HCT116 (cell line): ENCODE measurements around the gene MED9. TPM values are rescaled to one million over a fixed set of nuclear protein-coding genes. Genes with fewer than 3 reads are reported as not detected.

ENCODE experiments used
- ATAC-seq: fragments of 200-7000 bp; cut with Tn5 transposase; 2 replicates; pipeline ENCODE4 v1.9.1; 2020; ENCODE audit warnings: mild to moderate bottlenecking, moderate library complexity
- BruUV-seq: library from RNA; stranded (reverse); fragments of 400-500 nt; replicated peaks from 2 replicates; lab custom pipeline; 2021; lab: Mats Ljungman, UMichigan
- CTCF ChIA-PET: fragments of 300-600 bp; sonication (Branson Sonifier 250); formaldehyde crosslinking; loops from one replicate; lab custom pipeline; 2021; ENCODE audit warnings: antibody characterized with exemption; lab: Charles Lee
- POLR2A ChIA-PET: fragments of 300-600, 350-600 bp; sonication (Branson Sonifier 250); formaldehyde crosslinking; loops from one replicate; lab custom pipeline; 2021; ENCODE audit warnings: antibody characterized with exemption; lab: Charles Lee
- RAD21 ChIA-PET, 2 experiments: fragments of 300-600 bp; sonication (Branson Sonifier 250); formaldehyde crosslinking; loops; one replicate each; lab custom pipeline; 2023; ENCODE audit warnings: low total read pairs in 2 of 2; ENCODE audit not compliant: uncharacterized antibody in 2 of 2, unreplicated experiment in 2 of 2, low non-redundant PET in 1 of 2; lab: Charles Lee
- DNase-seq: peaks from one replicate; pipeline ENCODE4 v3.0.0-alpha.2; 2010; ENCODE audit warnings: low read depth, low spot score
- H2AFZ ChIP-seq: fragments of 200-600 bp; shearing (Covaris generic), sonication (generic); 2 replicates; pipeline ENCODE4 v1.6.1; 2017; ENCODE audit warnings: low read depth, mixed run types, mixed read lengths, antibody characterized with exemption, low read length; ENCODE audit not compliant: poor library complexity, severe bottlenecking
- H3K27ac ChIP-seq: 2 replicates; pipeline ENCODE4 v1.5.1; 2012; ENCODE audit warnings: low read depth, low read length
- H3K27me3 ChIP-seq: fragments of 200-600 bp; sonication (generic); 2 replicates; pipeline ENCODE4 v1.6.1; 2016; ENCODE audit warnings: mixed run types, low read length, mixed read lengths; ENCODE audit not compliant: insufficient read depth
- H3K36me3 ChIP-seq, 2 experiments: fragments of 200-500 bp in 1 of 2; fragments of 200-600 bp in 1 of 2; sonication (Bioruptor generic) in 1 of 2; sonication (generic) in 1 of 2; 2 replicates each; pipeline versions ENCODE4 v1.5.1 to v1.6.1; 2014 to 2016; ENCODE audit warnings: low read length in 2 of 2, inconsistent platforms in 1 of 2, mixed read lengths in 1 of 2, mixed run types in 1 of 2; ENCODE audit not compliant: insufficient read depth in 2 of 2, control insufficient read depth in 1 of 2
- H3K4me1 ChIP-seq, 2 experiments: fragments of 200-600 bp in 1 of 2; sonication (generic) in 1 of 2; 2 replicates each; pipeline versions ENCODE4 v1.5.1 to v1.6.1; 2012 to 2017; ENCODE audit warnings: low read length in 2 of 2, inconsistent platforms in 1 of 2, mild to moderate bottlenecking in 1 of 2, mixed read lengths in 1 of 2, mixed run types in 1 of 2, moderate library complexity in 1 of 2; ENCODE audit not compliant: insufficient read depth in 2 of 2, control insufficient read depth in 1 of 2
- H3K4me2 ChIP-seq: fragments of 200-600 bp; sonication (generic); 2 replicates; pipeline ENCODE4 v1.6.1; 2017; ENCODE audit warnings: mixed run types, low read length, mixed read lengths
- H3K4me3 ChIP-seq, 2 experiments: fragments of 200-600 bp in 1 of 2; sonication (generic) in 1 of 2; replicated peaks in 1 of 2; 2 replicates each; pipeline ENCODE4 v1.5.1; 2011 to 2016; ENCODE audit warnings: low read length in 2 of 2, control low read depth in 1 of 2, low read depth in 1 of 2, mild to moderate bottlenecking in 1 of 2, mixed read lengths in 1 of 2, mixed run types in 1 of 2
- H3K79me2 ChIP-seq: fragments of 200-600 bp; sonication (generic); 2 replicates; pipeline ENCODE4 v1.6.1; 2017; ENCODE audit warnings: mild to moderate bottlenecking, mixed run types, low read length, moderate library complexity, mixed read lengths; ENCODE audit not compliant: insufficient read depth
- H3K9ac ChIP-seq: fragments of 200-600 bp; sonication (generic); 2 replicates; pipeline ENCODE4 v1.6.1; 2016; ENCODE audit warnings: low read length, mixed read lengths
- H3K9me2 ChIP-seq: fragments of 200-600 bp; sonication (generic), shearing (Covaris generic); 2 replicates; pipeline ENCODE4 v1.6.1; 2017; ENCODE audit warnings: mixed run types, mild to moderate bottlenecking, moderate library complexity; ENCODE audit not compliant: insufficient read depth
- H3K9me3 ChIP-seq, 2 experiments: fragments of 200-500 bp in 1 of 2; fragments of 200-600 bp in 1 of 2; sonication (Bioruptor generic) in 1 of 2; sonication (generic) in 1 of 2; 2 replicates each; pipeline ENCODE4 v1.6.1; 2014 to 2017; ENCODE audit warnings: low read length in 2 of 2, mixed read lengths in 2 of 2, inconsistent platforms in 1 of 2, low read depth in 1 of 2, mild to moderate bottlenecking in 1 of 2, mixed run types in 1 of 2, moderate library complexity in 1 of 2; ENCODE audit not compliant: control insufficient read depth in 1 of 2, insufficient read depth in 1 of 2
- H4K20me1 ChIP-seq: fragments of 200-600 bp; sonication (generic), shearing (Covaris generic); 2 replicates; pipeline ENCODE4 v1.6.1; 2017; ENCODE audit warnings: mixed run types, mild to moderate bottlenecking, moderate library complexity; ENCODE audit not compliant: insufficient read depth
- CEBPB ChIP-seq: IDR thresholded peaks from 2 replicates; pipeline ENCODE4 v1.6.1; 2012; ENCODE audit warnings: low read depth
- EGR1 ChIP-seq: IDR thresholded peaks from 2 replicates; pipeline ENCODE4 v1.6.1; 2012; ENCODE audit warnings: low read depth
- EZH2 ChIP-seq: fragments of 200-600 bp; sonication (generic); IDR thresholded peaks from 2 replicates; pipeline ENCODE4 v1.6.1; 2017; ENCODE audit warnings: antibody characterized with exemption, mixed run types
- FOSL1 ChIP-seq: IDR thresholded peaks from 2 replicates; pipeline ENCODE4 v1.6.1; 2012; ENCODE audit warnings: low read depth
- JUND ChIP-seq: IDR thresholded peaks from 2 replicates; pipeline ENCODE4 v1.6.1; 2012
- MAX ChIP-seq: IDR thresholded peaks from 2 replicates; pipeline ENCODE4 v1.6.1; 2012
- POLR2AphosphoS5 ChIP-seq: IDR thresholded peaks from 2 replicates; pipeline ENCODE4 v1.6.1; 2011; ENCODE audit warnings: mild to moderate bottlenecking, low read depth, low read length, moderate library complexity
- RAD21 ChIP-seq: IDR thresholded peaks from 2 replicates; pipeline ENCODE4 v1.6.1; 2012; ENCODE audit warnings: low read depth, mild to moderate bottlenecking
- SRF ChIP-seq: IDR thresholded peaks from 2 replicates; pipeline ENCODE4 v1.6.1; 2012; ENCODE audit warnings: low read depth
- YY1 ChIP-seq: IDR thresholded peaks from 2 replicates; pipeline ENCODE4 v1.6.1; 2011; ENCODE audit warnings: low read length, low read depth, moderate library complexity, mild to moderate bottlenecking; ENCODE audit not compliant: insufficient replicate concordance; ENCODE audit errors: extremely low read depth
- ZFX ChIP-seq: fragments of 450-650 bp; IDR thresholded peaks from 2 replicates; pipeline ENCODE4 v1.6.1; 2017
- intact Hi-C: fragments of 100-400 bp; cut with micrococcal nuclease; formaldehyde crosslinking; loops from 2 replicates; pipeline ENCODE4 v1.10.0; 2022
- total RNA-seq: library from RNA; stranded (reverse); gene quantifications from one replicate; pipeline ENCODE4 v1.2.1, GENCODE V29; 2021; ENCODE audit not compliant: unreplicated experiment
- TF ChIP-seq, protein P1 (sequence below): IDR thresholded peaks from 2 replicates; pipeline ENCODE4 v1.6.1; 2012; ENCODE audit warnings: low read depth

MED9 gene
- total RNA-seq, 1 experiment from 2014 or later = 13.9 TPM

DNA sequence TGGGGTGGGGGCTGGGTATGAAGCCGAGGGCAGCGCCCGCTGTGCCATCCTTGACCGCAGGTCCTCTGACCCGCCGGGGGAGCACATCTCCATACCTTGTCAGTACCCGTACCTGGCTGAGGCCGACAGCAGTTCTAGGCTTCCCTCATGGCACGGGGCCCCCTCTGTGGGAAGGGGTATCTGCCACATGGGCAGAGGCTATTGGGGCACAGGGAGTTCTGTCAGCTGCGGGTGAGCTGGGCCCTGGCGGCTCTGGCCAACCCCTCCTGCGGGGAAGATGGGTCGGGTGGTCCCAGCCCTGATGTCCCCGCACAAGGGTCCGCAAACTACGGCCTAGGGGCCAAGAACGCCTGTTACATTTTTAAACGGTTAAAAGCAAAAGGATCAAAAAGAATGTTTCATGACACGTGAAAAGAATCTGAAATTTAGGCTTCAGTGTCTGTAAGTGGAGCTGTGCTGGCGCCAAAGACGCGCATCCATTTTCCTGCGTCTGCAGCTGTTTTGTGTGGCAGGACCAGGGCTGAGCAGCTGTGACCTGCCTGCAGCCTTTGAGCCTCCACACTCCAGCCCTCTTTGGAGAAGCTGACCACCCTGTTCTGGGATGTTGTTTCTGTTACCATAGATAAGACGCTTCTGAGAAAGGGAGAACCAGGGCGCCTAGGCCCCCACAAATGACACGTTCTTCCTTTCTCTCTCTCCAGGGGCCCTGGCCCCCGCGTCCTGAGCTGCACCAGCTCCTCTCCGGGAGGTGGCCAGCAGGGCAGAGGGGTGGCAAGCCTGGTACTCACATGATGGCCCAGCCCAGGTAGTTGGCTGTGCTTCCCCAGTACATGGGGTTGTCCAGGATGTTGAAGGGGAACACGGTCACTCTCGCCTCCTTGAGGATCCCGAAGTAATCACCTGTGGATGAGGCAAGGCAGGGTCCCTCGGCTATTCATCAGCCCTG lies 32.1 kb downstream of the MED9 start:
- RAD21 ChIA-PET = no interaction called here
- peaks cover 5 to 32% of the 10 kb centered on the region in 2 experiments; a peak in 3 of 4 replicates for H3K4me1 ChIP-seq
- H3K4me3 ChIP-seq = no peak overlapping the region
- H3K27ac ChIP-seq = no peak overlapping the region
- CTCF ChIA-PET = interaction anchor here (0.8 kb wide), 1 partner anchor 12 kb away, joined by 3 read pairs; no protein-coding TSS in a partner anchor
- H3K4me2 ChIP-seq = no peak overlapping the region
- H4K20me1 ChIP-seq = no peaks in the 10 kb centered on the region
- no peak overlapping the region for H2AFZ ChIP-seq
- H3K9ac ChIP-seq = no peak overlapping the region
- H3K9me3 ChIP-seq = no peaks in the 10 kb centered on the region
- no peak for TF ChIP-seq EZH2
- no peak for TF ChIP-seq MAX
- no peak for TF ChIP-seq SRF
- TF ChIP-seq CEBPB = no peak
- TF ChIP-seq, protein P1, sequence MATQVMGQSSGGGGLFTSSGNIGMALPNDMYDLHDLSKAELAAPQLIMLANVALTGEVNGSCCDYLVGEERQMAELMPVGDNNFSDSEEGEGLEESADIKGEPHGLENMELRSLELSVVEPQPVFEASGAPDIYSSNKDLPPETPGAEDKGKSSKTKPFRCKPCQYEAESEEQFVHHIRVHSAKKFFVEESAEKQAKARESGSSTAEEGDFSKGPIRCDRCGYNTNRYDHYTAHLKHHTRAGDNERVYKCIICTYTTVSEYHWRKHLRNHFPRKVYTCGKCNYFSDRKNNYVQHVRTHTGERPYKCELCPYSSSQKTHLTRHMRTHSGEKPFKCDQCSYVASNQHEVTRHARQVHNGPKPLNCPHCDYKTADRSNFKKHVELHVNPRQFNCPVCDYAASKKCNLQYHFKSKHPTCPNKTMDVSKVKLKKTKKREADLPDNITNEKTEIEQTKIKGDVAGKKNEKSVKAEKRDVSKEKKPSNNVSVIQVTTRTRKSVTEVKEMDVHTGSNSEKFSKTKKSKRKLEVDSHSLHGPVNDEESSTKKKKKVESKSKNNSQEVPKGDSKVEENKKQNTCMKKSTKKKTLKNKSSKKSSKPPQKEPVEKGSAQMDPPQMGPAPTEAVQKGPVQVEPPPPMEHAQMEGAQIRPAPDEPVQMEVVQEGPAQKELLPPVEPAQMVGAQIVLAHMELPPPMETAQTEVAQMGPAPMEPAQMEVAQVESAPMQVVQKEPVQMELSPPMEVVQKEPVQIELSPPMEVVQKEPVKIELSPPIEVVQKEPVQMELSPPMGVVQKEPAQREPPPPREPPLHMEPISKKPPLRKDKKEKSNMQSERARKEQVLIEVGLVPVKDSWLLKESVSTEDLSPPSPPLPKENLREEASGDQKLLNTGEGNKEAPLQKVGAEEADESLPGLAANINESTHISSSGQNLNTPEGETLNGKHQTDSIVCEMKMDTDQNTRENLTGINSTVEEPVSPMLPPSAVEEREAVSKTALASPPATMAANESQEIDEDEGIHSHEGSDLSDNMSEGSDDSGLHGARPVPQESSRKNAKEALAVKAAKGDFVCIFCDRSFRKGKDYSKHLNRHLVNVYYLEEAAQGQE = no peak
- no peak for TF ChIP-seq FOSL1
- TF ChIP-seq ZFX = no peak
- no peak for TF ChIP-seq POLR2AphosphoS5
- no peak for TF ChIP-seq EGR1
- TF ChIP-seq YY1 = no peak
- TF ChIP-seq RAD21 = no peak
- TF ChIP-seq JUND = no peak
- TF ChIP-seq, all 23 proteins: peak for 0
- Histone ChIP-seq H3K27me3 (no peaks in the 10 kb centered on the region), H3K36me3 (no peaks in the 10 kb centered on the region), H3K9me2 (no peaks in the 10 kb centered on the region), H3K79me2 (no peaks in the 10 kb centered on the region)
- DNase-seq = no peak
- ATAC-seq = no peak
- POLR2A ChIA-PET = no interaction called here
- no TSS peak for BruUV-seq
- intact Hi-C loops = no loop called here
